Lower lobe of right lung (tissue), 2 donors: ENCODE data around the gene MACIR. TPM values are rescaled to one million over a fixed set of nuclear protein-coding genes. Genes with fewer than 3 reads are reported as not detected.
"Not testable (repeated sequence)": the region's sequence is repeated elsewhere in the genome, so short reads cannot be mapped to it uniquely, and the experiment has no call there.

Experiments
- ATAC-seq, 2 donors: fragments of 200-7000 bp; cut with Tn5 transposase; one replicate each; pipeline ENCODE4 v1.9.1; 2020 to 2022; ENCODE audit warnings: mild to moderate bottlenecking in 2 of 2, moderate library complexity in 2 of 2
- DNase-seq: peaks from one replicate; pipeline ENCODE4 v3.0.0-alpha.2; 2020
- H3K27ac ChIP-seq: fragments of 200-600 bp; one replicate; pipeline ENCODE4 v1.8.0; 2022
- H3K27me3 ChIP-seq: fragments of 200-600 bp; one replicate; pipeline ENCODE4 v1.8.0; 2022; ENCODE audit warnings: low read depth
- H3K36me3 ChIP-seq: fragments of 200-600 bp; one replicate; pipeline ENCODE4 v1.8.0; 2022; ENCODE audit warnings: mild to moderate bottlenecking
- H3K4me1 ChIP-seq: fragments of 200-600 bp; one replicate; pipeline ENCODE4 v1.8.0; 2022
- H3K4me3 ChIP-seq: fragments of 200-600 bp; one replicate; pipeline ENCODE4 v1.8.0; 2022; ENCODE audit warnings: mild to moderate bottlenecking
- H3K9me3 ChIP-seq: fragments of 200-600 bp; one replicate; pipeline ENCODE4 v1.8.0; 2022
- CTCF ChIP-seq: fragments of 200-600 bp; IDR thresholded peaks from one replicate; pipeline ENCODE4 v1.8.0; 2022; ENCODE audit warnings: antibody characterized with exemption, mild to moderate bottlenecking
- intact Hi-C: fragments of 100-400 bp; cut with DNase I; formaldehyde crosslinking; loops from one replicate; pipeline ENCODE4 v1.11.0; 2022
- total RNA-seq: library from RNA; stranded (reverse); fragmentation: NEBNext Ultra II Directional; extraction: Animal tissue kit (Norgen Biotek cat#: 25700); gene quantifications from one replicate; pipeline ENCODE4 v1.2.1, GENCODE V29; 2021
- donor health status: DM: no; HTN: yes; CAD: no; lungs with severe emphysema.

The MACIR gene
- total RNA-seq, 1 donor from 2014 or later = 4.9 TPM

DNA sequence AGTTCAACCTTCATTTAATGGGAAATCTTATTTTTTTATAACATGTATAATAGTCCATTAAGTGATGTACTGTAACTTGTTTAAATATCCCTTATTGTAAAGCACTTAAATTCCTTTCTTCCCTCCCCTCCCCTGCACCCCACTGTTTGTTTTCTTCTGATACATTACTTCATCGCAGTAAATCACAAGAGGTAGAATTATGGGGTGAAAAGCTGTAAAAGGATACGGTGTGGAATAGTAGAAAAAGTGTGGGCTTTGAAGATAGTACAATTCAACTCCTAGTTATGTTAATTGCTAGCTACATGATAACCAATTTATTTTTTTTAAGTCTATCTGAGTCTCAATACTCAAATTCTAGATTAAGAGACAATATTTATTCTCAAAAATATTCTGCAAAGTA lies 41.9 kb upstream of the MACIR start:
- DNase-seq = no peak
- peaks cover 1% of the 10 kb centered on the region for H3K4me1 ChIP-seq
- ATAC-seq = no peak
- intact Hi-C loops = no loop called here
- no peak overlapping the region for H3K27ac ChIP-seq
- H3K9me3 ChIP-seq = no peaks in the 10 kb centered on the region
- no peaks in the 10 kb centered on the region for H3K27me3 ChIP-seq
- no peaks in the 10 kb centered on the region for H3K36me3 ChIP-seq
- TF ChIP-seq CTCF = no peak
- H3K4me3 ChIP-seq = no peak overlapping the region

GRCh38 chr5:103217101-103217500 lies 41.5 kb upstream of the MACIR start:
- H3K27me3 ChIP-seq = no peaks in the 10 kb centered on the region
- DNase-seq = no peak
- H3K27ac ChIP-seq = no peak overlapping the region
- no peaks in the 10 kb centered on the region for H3K36me3 ChIP-seq
- H3K4me3 ChIP-seq = no peak overlapping the region
- no peaks in the 10 kb centered on the region for H3K4me1 ChIP-seq
- intact Hi-C loops = no loop called here
- H3K9me3 ChIP-seq = no peaks in the 10 kb centered on the region
- no peak for TF ChIP-seq CTCF
- ATAC-seq = no peak

- H3K36me3 ChIP-seq = no peaks in the 10 kb centered on the region
- no peaks in the 10 kb centered on the region for H3K27me3 ChIP-seq
- no peak for TF ChIP-seq CTCF
- ATAC-seq (no peak), DNase-seq (no peak)
- H3K4me1 ChIP-seq = no peaks in the 10 kb centered on the region
- H3K27ac ChIP-seq = no peak overlapping the region
- H3K9me3 ChIP-seq = no peaks in the 10 kb centered on the region
- H3K4me3 ChIP-seq = no peak overlapping the region
- intact Hi-C loops = no loop called here
Observed at GRCh38 chr5:103218164-103218563, 40.4 kb upstream of the MACIR start.

GRCh38 chr5:103219074-103219473 lies 39.5 kb upstream of the MACIR start:
- H3K4me3 ChIP-seq, H3K9me3 ChIP-seq, H3K27me3 ChIP-seq, H3K4me1 ChIP-seq, H3K27ac ChIP-seq, DNase-seq, ATAC-seq, H3K36me3 ChIP-seq, intact Hi-C loops: not testable (repeated sequence)

- no peak for TF ChIP-seq CTCF
- DNase-seq (no peak), ATAC-seq (no peak)
- Histone ChIP-seq H3K27ac (no peak overlapping the region), H3K4me3 (no peak overlapping the region), H3K27me3 (no peaks in the 10 kb centered on the region), H3K4me1 (no peaks in the 10 kb centered on the region), H3K36me3 (no peaks in the 10 kb centered on the region), H3K9me3 (no peaks in the 10 kb centered on the region)
- intact Hi-C loops = no loop called here
Observed at GRCh38 chr5:103223031-103223955, 35.3 kb upstream of the MACIR start.

DNA sequence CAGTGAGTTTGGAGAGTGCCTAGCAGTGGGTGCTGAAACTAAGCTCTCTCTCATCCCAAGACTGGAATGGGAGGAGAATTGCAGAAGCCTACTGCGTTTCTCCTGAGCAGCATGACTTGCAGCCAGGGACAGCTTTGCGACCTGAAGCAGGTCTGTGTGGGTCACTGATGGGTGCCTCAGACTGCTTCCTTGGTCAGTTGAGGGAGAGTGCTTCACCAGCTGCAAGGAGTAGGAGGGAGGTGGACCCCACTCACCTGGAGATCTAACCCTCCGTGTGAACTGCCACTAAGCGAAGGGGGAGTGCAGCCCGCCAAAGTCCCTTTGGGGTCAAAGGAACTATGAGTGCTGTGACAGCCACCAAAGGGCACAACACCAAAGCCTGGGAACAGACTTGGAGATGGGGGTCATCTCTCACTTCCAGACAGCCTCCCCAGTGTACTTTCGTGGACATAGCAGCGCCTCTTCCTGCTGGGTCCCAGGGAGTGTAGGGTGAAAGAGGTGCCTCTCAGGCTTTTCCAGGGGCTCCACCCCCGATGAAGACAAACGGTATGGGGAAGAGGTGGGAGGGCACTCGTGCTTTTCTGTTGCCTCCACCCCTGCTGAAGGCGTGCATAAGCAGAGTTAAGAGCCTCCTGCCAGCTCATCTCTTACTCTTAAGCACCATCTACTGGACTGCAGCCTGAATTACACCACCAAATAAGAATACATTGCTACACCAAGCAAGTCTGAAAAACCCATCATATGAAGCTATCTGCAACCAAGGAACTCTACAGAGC lies 34.3 kb upstream of the MACIR start:
- TF ChIP-seq CTCF = peak; percentile 63
- Histone ChIP-seq H3K27me3 (no peaks in the 10 kb centered on the region), H3K36me3 (no peaks in the 10 kb centered on the region), H3K27ac (no peak overlapping the region), H3K4me1 (no peaks in the 10 kb centered on the region), H3K9me3 (no peaks in the 10 kb centered on the region), H3K4me3 (no peak overlapping the region)
- DNase-seq (no peak), ATAC-seq (peak; percentile 93 to 96)
- intact Hi-C loops = no loop called here
